GM23248 (cell line): Measurements from ENCODE around the gene NR2F6. TPM values are rescaled to one million over a fixed set of nuclear protein-coding genes. Genes with fewer than 3 reads are reported as not detected.
"Not testable (repeated sequence)": the region's sequence is repeated elsewhere in the genome, so short reads cannot be mapped to it uniquely, and the experiment has no call there.

Experiments used
- DNase-seq: peaks from one replicate; pipeline ENCODE4 v3.0.0-alpha.2; 2015
- H2AFZ ChIP-seq: fragments of 200-600 bp; sonication (generic); 2 replicates; pipeline ENCODE4 v1.6.1; 2016; ENCODE audit warnings: antibody characterized with exemption
- H3F3A ChIP-seq: fragments of 200-600 bp; sonication (generic); 2 replicates; pipeline ENCODE4 v1.6.1; 2016; ENCODE audit warnings: mild to moderate bottlenecking, antibody characterized with exemption, mixed run types; ENCODE audit not compliant: insufficient read depth
- H3K27ac ChIP-seq: fragments of 200-600 bp; sonication (generic); 2 replicates; pipeline ENCODE4 v1.5.1; 2016; ENCODE audit warnings: mild to moderate bottlenecking
- H3K27me3 ChIP-seq: fragments of 200-600 bp; sonication (generic); replicated peaks from 2 replicates; pipeline ENCODE4 v1.6.1; 2016; ENCODE audit warnings: mild to moderate bottlenecking; ENCODE audit not compliant: insufficient read depth
- H3K36me3 ChIP-seq: fragments of 200-600 bp; sonication (generic); 2 replicates; pipeline ENCODE4 v1.6.1; 2016; ENCODE audit warnings: low read depth, mild to moderate bottlenecking
- H3K4me1 ChIP-seq: fragments of 200-600 bp; sonication (generic); 2 replicates; pipeline ENCODE4 v1.6.1; 2016; ENCODE audit warnings: mild to moderate bottlenecking; ENCODE audit not compliant: insufficient read depth
- H3K4me2 ChIP-seq: fragments of 200-600 bp; sonication (generic); one replicate; pipeline ENCODE4 v1.6.1; 2016; ENCODE audit warnings: mild to moderate bottlenecking; ENCODE audit not compliant: unreplicated experiment
- H3K4me3 ChIP-seq: fragments of 200-600 bp; sonication (generic); 2 replicates; pipeline ENCODE4 v1.5.1; 2016; ENCODE audit warnings: mild to moderate bottlenecking
- H3K79me2 ChIP-seq: fragments of 200-600 bp; sonication (generic); 2 replicates; pipeline ENCODE4 v1.6.1; 2016; ENCODE audit warnings: mild to moderate bottlenecking; ENCODE audit not compliant: insufficient read depth
- H3K9ac ChIP-seq: fragments of 200-600 bp; sonication (generic); 2 replicates; pipeline ENCODE4 v1.6.1; 2016; ENCODE audit warnings: mild to moderate bottlenecking
- H3K9me2 ChIP-seq: fragments of 200-600 bp; sonication (generic); 2 replicates; pipeline ENCODE4 v1.6.1; 2016; ENCODE audit warnings: mixed run types, mild to moderate bottlenecking, moderate library complexity; ENCODE audit not compliant: insufficient read depth
- H3K9me3 ChIP-seq: fragments of 200-600 bp; sonication (generic); one replicate; pipeline ENCODE4 v1.6.1; 2017; ENCODE audit warnings: low read depth
- H4K20me1 ChIP-seq: fragments of 200-600 bp; sonication (generic); 2 replicates; pipeline ENCODE4 v1.6.0; 2016; ENCODE audit not compliant: insufficient read depth
- EZH2 ChIP-seq: fragments of 200-600 bp; sonication (generic); IDR thresholded peaks from 2 replicates; pipeline ENCODE4 v1.6.1; 2018; ENCODE audit warnings: antibody characterized with exemption, mild to moderate bottlenecking; ENCODE audit not compliant: insufficient read depth, poor library complexity, severe bottlenecking
- EZH2phosphoT487 ChIP-seq: fragments of 200-600 bp; sonication (generic); IDR thresholded peaks from 2 replicates; pipeline ENCODE4 v1.6.1; 2018; ENCODE audit warnings: antibody characterized with exemption, moderate library complexity, mild to moderate bottlenecking, low read depth; ENCODE audit not compliant: insufficient read depth
- WGBS, 2 experiments: methylation state at CpG; one replicate each; pipeline ENCODE4 v1.1.6; 2015 to 2017; ENCODE audit warnings: low lambda C conversion rate in 2 of 2, low coverage in 1 of 2; ENCODE audit errors: missing lambda C conversion rate in 2 of 2; 5-methylcytosine and 5-hydroxymethylcytosine counted together
- in situ Hi-C: fragments of 300-500 bp; cut with MboI; formaldehyde crosslinking; loops from 2 replicates; pipeline ENCODE4 v1.15.0; 2020
- polyA plus RNA-seq: library from polyadenylated mRNA; unstranded; fragments of >200 nt; fragmentation: Nextera tagmentation; extraction: Ambion mirVana; gene quantifications from 2 replicates; pipeline ENCODE4 v1.2.1, GENCODE V29; 2016
- total RNA-seq: library from RNA; depleted of rRNA; stranded (reverse); fragments of >200 nt; shearing (Covaris generic); gene quantifications from 2 replicates; pipeline ENCODE4 v1.2.3, GENCODE V29; 2014

The NR2F6 gene
- total and polyA plus RNA-seq, 2 experiments from 2014 or later: 11.7 to 82.5 TPM

- Histone ChIP-seq H2AFZ (no peak overlapping the region), H3F3A (no peaks in the 10 kb centered on the region), H3K27me3 (no peaks in the 10 kb centered on the region), H3K4me2 (no peak overlapping the region), H3K4me1 (no peaks in the 10 kb centered on the region), H3K9me3 (no peaks in the 10 kb centered on the region), H3K9me2 (no peaks in the 10 kb centered on the region), H3K9ac (no peak overlapping the region), H3K79me2 (no peaks in the 10 kb centered on the region; the same call in 1 of the 2 replicates), H3K36me3 (peaks cover 22% of the 10 kb centered on the region; the same call in 1 of the 2 replicates), H3K4me3 (no peak overlapping the region), H4K20me1 (no peaks in the 10 kb centered on the region), H3K27ac (no peak overlapping the region)
- TF ChIP-seq EZH2 (no peak), EZH2phosphoT487 (no peak)
- in situ Hi-C loops: no loop called here
- 95 to 99% methylated on average over 15 to 16 of the region's 16 CpGs for WGBS, 2 experiments
- no peak for DNase-seq
Measured at GRCh38 chr19:17194608-17195007, 51.1 kb downstream of the NR2F6 start.

GRCh38 chr19:17192751-17193150, 53.0 kb downstream of the NR2F6 start:
- Histone ChIP-seq H3K27ac (no peak overlapping the region), H3K9me3 (no peaks in the 10 kb centered on the region), H3K9ac (no peak overlapping the region), H2AFZ (no peak overlapping the region), H4K20me1 (no peaks in the 10 kb centered on the region), H3K79me2 (no peaks in the 10 kb centered on the region; the same call in 1 of the 2 replicates), H3K4me1 (no peaks in the 10 kb centered on the region), H3K27me3 (no peaks in the 10 kb centered on the region), H3K9me2 (no peaks in the 10 kb centered on the region), H3K4me2 (no peak overlapping the region), H3F3A (no peaks in the 10 kb centered on the region), H3K36me3 (peaks cover 21% of the 10 kb centered on the region; the same call in 1 of the 2 replicates), H3K4me3 (no peak overlapping the region)
- 99% methylated on average over 19 to 26 of the region's 26 CpGs for WGBS, 2 experiments
- in situ Hi-C loops: no loop called here
- no peak for DNase-seq
- TF ChIP-seq EZH2 (no peak), EZH2phosphoT487 (no peak)

- H3K79me2 ChIP-seq, H3K4me2 ChIP-seq, DNase-seq, H3K9me2 ChIP-seq, H4K20me1 ChIP-seq, H3F3A ChIP-seq, H3K4me1 ChIP-seq, H3K4me3 ChIP-seq, H3K27me3 ChIP-seq, H2AFZ ChIP-seq, in situ Hi-C loops, H3K9me3 ChIP-seq, H3K27ac ChIP-seq, H3K9ac ChIP-seq: not testable (repeated sequence)
- WGBS, 2 experiments: 97 to 100% methylated on average over 6 of the region's 6 CpGs
- H3K36me3 ChIP-seq: peaks cover 21% of the 10 kb centered on the region; the same call in 1 of the 2 replicates
Measured at GRCh38 chr19:17191736-17192135, 54.0 kb downstream of the NR2F6 start.

GRCh38 chr19:17185590-17185989, 60.1 kb downstream of the NR2F6 start:
- Histone ChIP-seq H3K36me3 (peaks cover 9% of the 10 kb centered on the region; the same call in 1 of the 2 replicates), H3K9me3 (no peaks in the 10 kb centered on the region), H3K27me3 (no peaks in the 10 kb centered on the region), H3K9me2 (no peaks in the 10 kb centered on the region), H2AFZ (no peak overlapping the region), H3K9ac (no peak overlapping the region), H3K27ac (no peak overlapping the region), H4K20me1 (no peaks in the 10 kb centered on the region), H3F3A (no peaks in the 10 kb centered on the region), H3K4me2 (no peak overlapping the region), H3K4me3 (no peak overlapping the region), H3K4me1 (no peaks in the 10 kb centered on the region), H3K79me2 (no peaks in the 10 kb centered on the region)
- WGBS, 2 experiments: 91 to 93% methylated on average over 8 of the region's 8 CpGs
- DNase-seq: no peak
- TF ChIP-seq EZH2phosphoT487: no peak
- TF ChIP-seq EZH2: no peak
- in situ Hi-C loops: no loop called here

GRCh38 chr19:17184371-17184841, 61.3 kb downstream of the NR2F6 start:
- no peaks in the 10 kb centered on the region for H3K79me2 ChIP-seq
- no peaks in the 10 kb centered on the region for H3K4me1 ChIP-seq
- H2AFZ ChIP-seq: no peak overlapping the region
- in situ Hi-C loops: no loop called here
- H3K9me3 ChIP-seq: no peaks in the 10 kb centered on the region
- TF ChIP-seq EZH2phosphoT487 (no peak), EZH2 (no peak)
- no peak for DNase-seq
- no peak overlapping the region for H3K4me2 ChIP-seq
- H4K20me1 ChIP-seq: no peaks in the 10 kb centered on the region
- no peak overlapping the region for H3K4me3 ChIP-seq
- no peaks in the 10 kb centered on the region for H3K27me3 ChIP-seq
- H3K9ac ChIP-seq: no peak overlapping the region
- H3F3A ChIP-seq: no peaks in the 10 kb centered on the region
- 93 to 94% methylated on average over 11 to 12 of the region's 12 CpGs for WGBS, 2 experiments
- no peaks in the 10 kb centered on the region for H3K9me2 ChIP-seq
- no peak overlapping the region for H3K27ac ChIP-seq
- peaks cover 9% of the 10 kb centered on the region; the same call in 1 of the 2 replicates for H3K36me3 ChIP-seq
